GM13976 (cell line): Measurements from ENCODE around the gene AK8.
"Not testable (repeated sequence)": the region's sequence is repeated elsewhere in the genome, so short reads cannot be mapped to it uniquely, and the experiment has no call there.

Experiments used
- DNase-seq: peaks from one replicate; pipeline ENCODE4 v3.0.0; 2012; ENCODE audit warnings: low spot score
- CTCF ChIP-seq: IDR thresholded peaks from 2 replicates; pipeline ENCODE4 v1.5.1; 2012; ENCODE audit warnings: borderline replicate concordance, mild to moderate bottlenecking; ENCODE audit not compliant: insufficient read depth; ENCODE audit errors: extremely low read depth, missing control alignments, control extremely low read depth
- in situ Hi-C: fragments of 300-500 bp; cut with MboI; formaldehyde crosslinking; loops from one replicate; pipeline ENCODE4 v1.12.0; 2022; ENCODE audit warnings: low sequenced_read_pairs, mixed read lengths, inconsistent platforms; ENCODE audit not compliant: unreplicated experiment

Gene AK8

GRCh38 chr9:132775720-132776119, 102.4 kb downstream of the AK8 start:
- in situ Hi-C loops = no loop called here
- DNase-seq = no peak
- no peak for TF ChIP-seq CTCF

GRCh38 chr9:132774886-132775285, 103.2 kb downstream of the AK8 start:
- in situ Hi-C loops = no loop called here
- TF ChIP-seq CTCF = no peak

GRCh38 chr9:132773764-132774339, 104.2 kb downstream of the AK8 start:
- in situ Hi-C loops = no loop called here
- TF ChIP-seq CTCF = no peak
- DNase-seq = no peak

More at GRCh38 chr9:132774886-132775285, 103.2 kb downstream of the AK8 start:
- no peak for DNase-seq

GRCh38 chr9:132773093-132773492, 105.0 kb downstream of the AK8 start:
- no peak for TF ChIP-seq CTCF
- DNase-seq = no peak
- in situ Hi-C loops = no loop called here

GRCh38 chr9:132771752-132772151, 106.3 kb downstream of the AK8 start:
- in situ Hi-C loops, DNase-seq: not testable (repeated sequence)

- TF ChIP-seq CTCF = no peak
- in situ Hi-C loops = no loop called here
- DNase-seq = no peak
These were observed 107.2 kb downstream of the AK8 start for GRCh38 chr9:132770770-132771310.

GRCh38 chr9:132769906-132770769, 107.9 kb downstream of the AK8 start:
- peak; percentile 90 for DNase-seq
- in situ Hi-C loops = no loop called here

More at GRCh38 chr9:132769906-132770769, 107.9 kb downstream of the AK8 start:
- no peak for TF ChIP-seq CTCF
